Fibroblast of lung (primary cell): ENCODE data around the gene AKR1E2. TPM values are rescaled to one million over a fixed set of nuclear protein-coding genes. Genes with fewer than 3 reads are reported as not detected.

ENCODE experiments used
- DNase-seq, 2 donors: peaks; one replicate each; pipeline versions ENCODE4 v3.0.0 to v3.0.0-alpha.2; 2010; ENCODE audit warnings: low read depth in 2 of 2
- H2AFZ ChIP-seq: 2 replicates; pipeline ENCODE4 v1.5.1; 2012; ENCODE audit warnings: low read length, control low read depth, inconsistent platforms
- H3K27ac ChIP-seq: 2 replicates; pipeline ENCODE4 v1.5.1; 2011; ENCODE audit warnings: low read length, control low read depth; ENCODE audit not compliant: insufficient read depth
- H3K27me3 ChIP-seq: 2 replicates; pipeline ENCODE4 v1.5.1; 2011; ENCODE audit warnings: mild to moderate bottlenecking, low read length; ENCODE audit not compliant: control insufficient read depth, insufficient read depth
- H3K36me3 ChIP-seq: 2 replicates; pipeline ENCODE4 v1.5.1; 2011; ENCODE audit warnings: low read length; ENCODE audit not compliant: control insufficient read depth, insufficient read depth
- H3K4me1 ChIP-seq: 2 replicates; pipeline ENCODE4 v1.5.1; 2011; ENCODE audit warnings: low read length; ENCODE audit not compliant: control insufficient read depth, insufficient read depth; ENCODE audit errors: extremely low read depth
- H3K4me2 ChIP-seq: 2 replicates; pipeline ENCODE4 v1.5.1; 2011; ENCODE audit warnings: low read length, control low read depth; ENCODE audit not compliant: insufficient read depth; ENCODE audit errors: extremely low read depth
- H3K4me3 ChIP-seq, 4 experiments: fragments of 200-600 bp in 1 of 4; sonication (generic) in 1 of 4; replicated peaks in 1 of 4; 2 replicates each; pipeline ENCODE4 v1.5.1; 2011 to 2016; ENCODE audit warnings: low read length in 4 of 4, low read depth in 3 of 4, mild to moderate bottlenecking in 3 of 4, control low read depth in 2 of 4, inconsistent platforms in 1 of 4, mixed read lengths in 1 of 4; ENCODE audit not compliant: insufficient read depth in 1 of 4; ENCODE audit errors: control extremely low read depth in 1 of 4
- H3K79me2 ChIP-seq: 2 replicates; pipeline ENCODE4 v1.5.1; 2012; ENCODE audit warnings: mild to moderate bottlenecking, low read length, inconsistent platforms; ENCODE audit not compliant: control insufficient read depth, insufficient read depth
- H3K9ac ChIP-seq: 2 replicates; pipeline ENCODE4 v1.5.1; 2011; ENCODE audit warnings: mild to moderate bottlenecking, low read length, control low read depth; ENCODE audit not compliant: insufficient read depth
- H3K9me3 ChIP-seq: 2 replicates; pipeline ENCODE4 v1.5.1; 2012; ENCODE audit warnings: low read depth, low read length; ENCODE audit not compliant: control insufficient read depth, insufficient read depth
- H4K20me1 ChIP-seq: 2 replicates; pipeline ENCODE4 v1.5.1; 2011; ENCODE audit warnings: low read length; ENCODE audit not compliant: control insufficient read depth, insufficient read depth; ENCODE audit errors: extremely low read depth
- CTCF ChIP-seq, 2 donors: IDR thresholded peaks in 1 of 2; conservative IDR thresholded peaks in 1 of 2; 1 replicate in 1 of 2; 2 replicates in 1 of 2; pipeline ENCODE4 v1.5.1; 2011 to 2012; ENCODE audit warnings: low read length in 2 of 2, control low read depth in 1 of 2, inconsistent platforms in 1 of 2, low read depth in 1 of 2, mild to moderate bottlenecking in 1 of 2
- EZH2 ChIP-seq: IDR thresholded peaks from 2 replicates; pipeline ENCODE4 v1.5.1; 2012; ENCODE audit warnings: low read length, control low read depth, mild to moderate bottlenecking; ENCODE audit errors: missing control alignments
- polyA plus RNA-seq, 2 donors: library from polyadenylated mRNA; depleted of rRNA in 1 of 2; stranded (reverse) in 1 of 2; unstranded in 1 of 2; fragments of >200 nt; gene quantifications; 2 replicates each; pipeline ENCODE4 v1.2.1, GENCODE V29; 2011 to 2012; ENCODE audit warnings: missing spikeins in 1 of 2
- total RNA-seq: library from RNA; depleted of rRNA; stranded (reverse); fragments of >200 nt; gene quantifications from 2 replicates; pipeline ENCODE4 v1.2.1, GENCODE V29; 2014

AKR1E2 gene
- total and polyA plus RNA-seq, 2 donors (not counting 1 experiment from before 2014, with no cell fraction given): 2.2 to 11.7 TPM

GRCh38 chr10:4851846-4852245 lies 25.8 kb downstream of the AKR1E2 start:
- peaks cover 9% of the 10 kb centered on the region for H3K4me1 ChIP-seq
- H2AFZ ChIP-seq: no peak overlapping the region
- no peak overlapping the region for H3K4me2 ChIP-seq
- H3K79me2 ChIP-seq: no peaks in the 10 kb centered on the region
- no peaks in the 10 kb centered on the region for H3K27me3 ChIP-seq
- H3K27ac ChIP-seq: no peak overlapping the region
- no peak for TF ChIP-seq EZH2
- no peak for TF ChIP-seq CTCF (conservative IDR thresholded peaks at IDR 0.05 in 1 of 2, IDR thresholded peaks at IDR 0.05 in 1 of 2; ENCODE audit: low read depth in 1 of 2, low read length in 2 of 2)
- peak in 1 of 2 donors; percentile 44 for DNase-seq
- H3K9me3 ChIP-seq: no peaks in the 10 kb centered on the region
- no peak overlapping the region for H3K4me3 ChIP-seq
- no peaks in the 10 kb centered on the region for H3K36me3 ChIP-seq
- H4K20me1 ChIP-seq: no peaks in the 10 kb centered on the region
- H3K9ac ChIP-seq: no peak overlapping the region

DNA sequence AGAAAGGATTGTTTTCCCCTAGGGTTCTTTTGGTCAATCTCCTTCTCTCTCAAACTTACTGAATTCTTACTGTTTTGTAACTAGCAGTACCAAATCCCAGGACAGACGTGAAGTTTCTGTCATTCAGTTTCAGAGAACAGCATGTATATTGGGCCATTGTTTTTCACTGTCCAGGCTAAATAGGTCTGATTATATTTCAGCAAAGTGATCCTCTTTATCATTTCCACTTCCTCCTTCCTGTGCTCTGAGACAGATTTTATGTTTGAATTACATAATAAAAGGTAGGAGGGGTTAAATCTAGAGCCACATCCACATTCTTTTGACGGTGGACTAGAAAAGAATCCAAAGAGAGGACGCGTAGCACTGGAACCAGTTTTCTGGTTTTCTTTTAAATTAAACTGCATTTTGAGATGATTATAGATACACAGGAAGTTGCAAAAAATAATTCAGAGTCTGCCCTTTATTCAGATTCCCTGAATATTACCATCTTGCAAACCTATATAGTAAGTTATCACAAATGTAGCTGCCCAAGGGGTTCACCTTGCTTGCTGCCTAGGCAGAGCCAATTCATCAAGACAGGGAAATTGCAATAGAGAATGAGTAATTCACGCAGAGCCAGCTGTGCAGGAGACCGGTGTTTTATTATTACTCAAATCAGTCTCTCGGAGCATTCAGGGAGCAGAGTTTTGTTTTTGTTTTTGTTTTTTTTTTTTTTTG lies 40.1 kb downstream of the AKR1E2 start:
- TF ChIP-seq CTCF (conservative IDR thresholded peaks at IDR 0.05 in 1 of 2, IDR thresholded peaks at IDR 0.05 in 1 of 2; ENCODE audit: low read depth in 1 of 2, low read length in 2 of 2) (no peak), EZH2 (no peak)
- Histone ChIP-seq H3K4me3 (no peak overlapping the region), H2AFZ (no peak overlapping the region)

GRCh38 chr10:4867109-4867519 lies 41.1 kb downstream of the AKR1E2 start:
- no peak overlapping the region for H3K4me2 ChIP-seq
- no peaks in the 10 kb centered on the region for H3K79me2 ChIP-seq
- DNase-seq: no peak
- no peak for TF ChIP-seq EZH2
- no peak for TF ChIP-seq CTCF (conservative IDR thresholded peaks at IDR 0.05 in 1 of 2, IDR thresholded peaks at IDR 0.05 in 1 of 2; ENCODE audit: low read depth in 1 of 2, low read length in 2 of 2)
- H2AFZ ChIP-seq: no peak overlapping the region
- no peaks in the 10 kb centered on the region for H3K9me3 ChIP-seq
- no peak overlapping the region for H3K4me3 ChIP-seq
- H3K27me3 ChIP-seq: no peaks in the 10 kb centered on the region
- no peaks in the 10 kb centered on the region for H4K20me1 ChIP-seq
- H3K4me1 ChIP-seq: no peaks in the 10 kb centered on the region
- H3K27ac ChIP-seq: no peak overlapping the region
- no peaks in the 10 kb centered on the region for H3K36me3 ChIP-seq
- no peak overlapping the region for H3K9ac ChIP-seq

More for the DNA sequence above, 40.1 kb downstream of the AKR1E2 start:
- no peak for DNase-seq
- Histone ChIP-seq H4K20me1 (no peaks in the 10 kb centered on the region), H3K9ac (no peak overlapping the region), H3K4me2 (no peak overlapping the region), H3K9me3 (no peaks in the 10 kb centered on the region), H3K27ac (no peak overlapping the region), H3K79me2 (no peaks in the 10 kb centered on the region), H3K27me3 (no peaks in the 10 kb centered on the region), H3K36me3 (no peaks in the 10 kb centered on the region), H3K4me1 (no peaks in the 10 kb centered on the region)
